Esophagus squamous epithelium (tissue), 5 donors: ENCODE measurements around the gene LDLRAD3. TPM values are rescaled to one million over a fixed set of nuclear protein-coding genes. Genes with fewer than 3 reads are reported as not detected.
A peak's percentile ranks its signal among the peaks of the same experiment; 100 is the strongest.

Experiments
- DNase-seq: peaks from one replicate; lab custom pipeline; 2025; lab: John Stamatoyannopoulos, UW
- H3K27ac ChIP-seq, 4 donors: fragments of 200-600 bp; sonication (generic); one replicate each; pipeline ENCODE4 v1.5.1; 2016 to 2019; ENCODE audit warnings: mild to moderate bottlenecking in 1 of 4
- H3K27me3 ChIP-seq, 4 donors: fragments of 200-600 bp; sonication (generic); 1 replicate in 3 of 4; 2 replicates in 1 of 4; pipeline versions ENCODE4 v1.5.1 to v1.6.0; 2017 to 2021; ENCODE audit warnings: antibody characterized with exemption in 1 of 4
- H3K36me3 ChIP-seq, 3 donors: fragments of 200-600 bp; sonication (generic); one replicate each; pipeline ENCODE4 v1.5.1; 2016 to 2019
- H3K4me1 ChIP-seq, 3 donors: fragments of 200-600 bp; sonication (generic); one replicate each; pipeline ENCODE4 v1.5.1; 2017 to 2019
- H3K4me3 ChIP-seq, 4 donors: fragments of 200-600 bp; sonication (generic); 1 replicate in 3 of 4; 2 replicates in 1 of 4; pipeline ENCODE4 v1.5.1; 2016 to 2019; ENCODE audit warnings: mild to moderate bottlenecking in 2 of 4, moderate library complexity in 1 of 4
- H3K9me3 ChIP-seq, 3 donors: fragments of 200-600 bp; sonication (generic); one replicate each; pipeline ENCODE4 v1.5.1; 2016 to 2019
- CTCF ChIP-seq, 6 experiments: fragments of 450-650 bp in 4 of 6; fragments of 200-600 bp in 2 of 6; sonication (generic) in 2 of 6; IDR thresholded peaks; one replicate each; pipeline ENCODE4 v1.5.1; 2016 to 2019; ENCODE audit warnings: antibody characterized with exemption in 6 of 6, mild to moderate bottlenecking in 4 of 6, moderate library complexity in 4 of 6
- POLR2A ChIP-seq, 4 donors: fragments of 450-650 bp; IDR thresholded peaks; one replicate each; pipeline ENCODE4 v1.6.1; 2017; ENCODE audit warnings: antibody characterized with exemption in 4 of 4, mild to moderate bottlenecking in 4 of 4, moderate library complexity in 3 of 4
- WGBS, 2 donors: methylation state at CpG; one replicate each; pipeline ENCODE4 v1.1.5; 2018; 5-methylcytosine and 5-hydroxymethylcytosine counted together
- intact Hi-C: fragments of 100-400 bp; cut with DNase I; formaldehyde crosslinking; loops from one replicate; pipeline ENCODE4 v1.15.0; 2022
- total RNA-seq, 4 donors: library from RNA; depleted of rRNA; stranded (reverse); fragments of >200 nt; gene quantifications; one replicate each; pipeline ENCODE4 v1.1.0, GENCODE V29; 2016
- donor health status: DM: yes; HTN: yes; CAD: no.

The LDLRAD3 gene
- total RNA-seq, 4 donors from 2014 or later, result 5.0 to 16.8 (median 8.2) TPM

- TF ChIP-seq CTCF (IDR thresholded peaks at IDR 0.05) (no peak), POLR2A (IDR thresholded peaks at IDR 0.05) (no peak)
- 14 to 33% methylated on average over 19 to 26 of the region's 32 CpGs for WGBS, 2 donors
- Histone ChIP-seq H3K4me3 (peak overlapping the region; percentile 41 to 83 (median 62)), H3K27me3 (no peaks in the 10 kb centered on the region), H3K36me3 (no peaks in the 10 kb centered on the region), H3K9me3 (no peaks in the 10 kb centered on the region), H3K27ac (peak overlapping the region; percentile 75 to 91 (median 84)), H3K4me1 (peaks cover 9 to 39% (median 12%) of the 10 kb centered on the region in 3 donors)
- DNase-seq, result no peak
- intact Hi-C loops, result loop anchor here (10.0 kb wide), 1 partner anchor 120 kb away; no protein-coding TSS in a partner anchor
Measured at GRCh38 chr11:35944503-35945136, 758 bp downstream of the LDLRAD3 start.

- H3K36me3 ChIP-seq, result no peaks in the 10 kb centered on the region
- WGBS, 2 donors, result 69% methylated on average over 2 of the region's 2 CpGs; no CpG with 5 or more reads in 1 of the 2 donors
- H3K27ac ChIP-seq, result peak overlapping the region in 3 of 4 donors; percentile 75 to 91 (median 85)
- no peak for TF ChIP-seq CTCF (IDR thresholded peaks at IDR 0.05)
- TF ChIP-seq POLR2A (IDR thresholded peaks at IDR 0.05), result no peak
- peaks cover 9 to 44% (median 12%) of the 10 kb centered on the region in 3 donors for H3K4me1 ChIP-seq
- no peak for DNase-seq
- H3K9me3 ChIP-seq, result no peaks in the 10 kb centered on the region
- no peaks in the 10 kb centered on the region for H3K27me3 ChIP-seq
- H3K4me3 ChIP-seq, result peak overlapping the region; percentile 41 to 83 (median 62)
- intact Hi-C loops, result loop anchor here (10.0 kb wide), 1 partner anchor 120 kb away; no protein-coding TSS in a partner anchor
Measured at GRCh38 chr11:35945137-35945518, 1.3 kb downstream of the LDLRAD3 start.

GRCh38 chr11:35946766-35947165 is 2.9 kb downstream of the LDLRAD3 start:
- no peaks in the 10 kb centered on the region for H3K36me3 ChIP-seq
- no peak overlapping the region for H3K27ac ChIP-seq
- TF ChIP-seq CTCF (IDR thresholded peaks at IDR 0.05), result no peak
- intact Hi-C loops, result loop anchor here (10.0 kb wide), 1 partner anchor 122 kb away; no protein-coding TSS in a partner anchor
- H3K4me1 ChIP-seq, result peaks cover 9 to 45% (median 12%) of the 10 kb centered on the region in 3 donors
- DNase-seq, result no peak
- no peaks in the 10 kb centered on the region for H3K27me3 ChIP-seq
- WGBS, 2 donors, result 47 to 60% methylated on average over 3 of the region's 3 CpGs
- H3K9me3 ChIP-seq, result no peaks in the 10 kb centered on the region
- H3K4me3 ChIP-seq, result no peak overlapping the region

- Histone ChIP-seq H3K27ac (no peak overlapping the region), H3K27me3 (no peaks in the 10 kb centered on the region), H3K9me3 (no peaks in the 10 kb centered on the region), H3K4me1 (peaks cover 9 to 45% (median 12%) of the 10 kb centered on the region in 3 donors), H3K36me3 (no peaks in the 10 kb centered on the region), H3K4me3 (no peak overlapping the region)
- TF ChIP-seq CTCF (IDR thresholded peaks at IDR 0.05) (no peak), POLR2A (IDR thresholded peaks at IDR 0.05) (no peak)
- no peak for DNase-seq
- 89 to 100% methylated on average over 4 of the region's 4 CpGs for WGBS, 2 donors
- intact Hi-C loops, result loop anchor here (10.0 kb wide), 1 partner anchor 123 kb away; no protein-coding TSS in a partner anchor
Measured at GRCh38 chr11:35947437-35947836, 3.6 kb downstream of the LDLRAD3 start.

- Histone ChIP-seq H3K4me3 (no peak overlapping the region), H3K27ac (no peak overlapping the region), H3K9me3 (no peaks in the 10 kb centered on the region), H3K27me3 (no peaks in the 10 kb centered on the region), H3K4me1 (peaks cover 8 to 44% (median 9%) of the 10 kb centered on the region in 3 donors), H3K36me3 (no peaks in the 10 kb centered on the region)
- intact Hi-C loops, result loop anchor here (10.0 kb wide), 1 partner anchor 124 kb away; no protein-coding TSS in a partner anchor
- no peak for DNase-seq
- 70 to 81% methylated on average over 3 of the region's 3 CpGs for WGBS, 2 donors
- TF ChIP-seq CTCF (IDR thresholded peaks at IDR 0.05), result no peak
- no peak for TF ChIP-seq POLR2A (IDR thresholded peaks at IDR 0.05)
Measured at GRCh38 chr11:35949242-35949641, 5.4 kb downstream of the LDLRAD3 start.
